Measurements from ENCODE around the gene MAG.

Gene MAG

DNA sequence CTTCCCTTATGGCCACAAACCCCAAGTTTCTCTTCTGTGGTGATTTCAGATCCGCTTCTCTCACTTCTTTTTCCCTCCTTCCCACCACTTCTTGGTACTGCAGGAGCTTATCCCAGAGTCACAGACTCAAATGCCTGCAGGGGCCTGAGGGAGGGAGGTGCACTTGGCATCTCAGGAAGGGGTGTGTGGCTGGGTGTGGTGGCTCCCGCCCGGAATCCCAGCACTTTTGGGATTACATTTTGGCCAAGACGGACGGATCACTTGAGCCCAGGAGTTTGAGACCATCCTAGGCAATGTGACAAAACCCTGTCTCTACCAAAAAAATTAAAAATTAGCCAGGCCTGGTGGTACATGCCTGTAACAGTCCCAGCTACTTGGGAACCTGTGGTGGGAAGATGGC is 17.6 kb upstream of the MAG start:
- no peak overlapping the region for H2AK5ac ChIP-seq (ENCODE audit: low read length, severe bottlenecking)
- H3K18ac ChIP-seq (ENCODE audit: low read depth in 1 of 2, low read length in 2 of 2) = no peak overlapping the region
- no peak overlapping the region for H3K27ac ChIP-seq (ENCODE audit: low read length, poor library complexity, severe bottlenecking)
- H2BK15ac ChIP-seq (ENCODE audit: low read depth, poor library complexity, severe bottlenecking) = no peak overlapping the region
- no peak overlapping the region for H3K4me2 ChIP-seq (ENCODE audit: low read length, poor library complexity, severe bottlenecking)
- no peak overlapping the region for H4K8ac ChIP-seq (ENCODE audit: low read length)
- H3K36me3 ChIP-seq (ENCODE audit: control insufficient read depth in 1 of 2, insufficient read depth in 2 of 2, low read depth in 1 of 2, low read length in 2 of 2) = peaks cover 77 to 81% of the 10 kb centered on the region in 2 experiments
- no peaks in the 10 kb centered on the region for H3K9me3 ChIP-seq (ENCODE audit: control insufficient read depth, low read length)
- no peak overlapping the region for H2BK120ac ChIP-seq (ENCODE audit: low read depth, low read length)
- no peak overlapping the region for H2BK5ac ChIP-seq (ENCODE audit: low read depth, low read length, poor library complexity, severe bottlenecking)
- no peak overlapping the region for H3K23ac ChIP-seq (ENCODE audit: low read length in 2 of 2)
- no peak for DNase-seq
- WGBS = 100% methylated on average over 2 of the region's 5 CpGs
- no peak overlapping the region for H4K91ac ChIP-seq (ENCODE audit: low read length)
- peaks cover 14% of the 10 kb centered on the region for H3K4me1 ChIP-seq (ENCODE audit: control insufficient read depth, insufficient read depth, low read depth, low read length)
- no peak overlapping the region for H3K4ac ChIP-seq (ENCODE audit: low read depth in 1 of 2, low read length in 2 of 2)
- H3K79me1 ChIP-seq (replicated peaks; ENCODE audit: low read length, poor library complexity, severe bottlenecking) = peaks cover 54% of the 10 kb centered on the region
- H3K27me3 ChIP-seq (ENCODE audit: control insufficient read depth in 1 of 2, insufficient read depth in 1 of 2, low read length in 2 of 2) = no peaks in the 10 kb centered on the region
- H3K9ac ChIP-seq (ENCODE audit: low read length) = no peak overlapping the region
- H2AFZ ChIP-seq (ENCODE audit: low read depth, low read length) = no peak overlapping the region
- no peak overlapping the region for H2BK12ac ChIP-seq (ENCODE audit: low read length in 2 of 2)
- no peak overlapping the region for H3K14ac ChIP-seq (ENCODE audit: low read length in 2 of 2)
- H3K4me3 ChIP-seq (ENCODE audit: insufficient read depth in 1 of 2, low read depth in 1 of 2, low read length in 2 of 2) = no peak overlapping the region

DNA sequence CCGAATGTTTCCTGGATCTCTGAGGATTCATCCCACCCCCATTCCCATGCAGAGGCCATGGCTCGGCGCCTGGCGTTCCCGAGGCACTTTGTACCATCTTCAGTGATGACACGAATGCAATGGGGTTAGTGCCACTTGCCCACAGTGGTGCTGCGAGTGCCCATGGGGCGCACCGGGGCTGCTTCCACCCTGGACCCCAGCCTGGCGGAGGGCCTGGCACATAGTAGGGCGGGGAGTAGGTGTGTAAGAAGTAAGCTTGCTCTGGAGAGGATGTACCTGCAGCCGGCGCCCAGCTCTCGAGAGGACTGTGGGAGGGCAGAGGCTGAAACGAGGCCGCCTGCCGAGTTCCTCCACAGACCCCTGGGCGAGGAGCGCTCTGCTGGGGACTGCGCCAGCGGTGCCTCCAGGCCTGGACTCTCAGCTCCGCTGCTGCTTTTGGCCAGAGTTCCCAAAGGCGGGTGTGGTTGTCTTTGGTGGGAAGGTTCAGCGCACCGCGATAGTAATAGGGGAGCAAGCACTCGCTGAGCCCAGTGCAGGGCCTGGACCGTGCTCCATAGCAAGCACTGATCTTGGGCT is 15.2 kb upstream of the MAG start:
- Histone ChIP-seq H3K4ac (ENCODE audit: low read depth in 1 of 2, low read length in 2 of 2) (no peak overlapping the region), H2BK12ac (ENCODE audit: low read length in 2 of 2) (no peak overlapping the region), H2AK5ac (ENCODE audit: low read length, severe bottlenecking) (no peak overlapping the region), H3K23ac (ENCODE audit: low read length in 2 of 2) (no peak overlapping the region), H4K91ac (ENCODE audit: low read length) (no peak overlapping the region), H3K9me3 (ENCODE audit: control insufficient read depth, low read length) (no peaks in the 10 kb centered on the region), H3K36me3 (ENCODE audit: control insufficient read depth in 1 of 2, insufficient read depth in 2 of 2, low read depth in 1 of 2, low read length in 2 of 2) (peaks cover 60 to 71% of the 10 kb centered on the region in 2 experiments), H3K27me3 (ENCODE audit: control insufficient read depth in 1 of 2, insufficient read depth in 1 of 2, low read length in 2 of 2) (peaks cover 1 to 7% of the 10 kb centered on the region in 2 experiments), H3K4me1 (ENCODE audit: control insufficient read depth, insufficient read depth, low read depth, low read length) (peaks cover 6% of the 10 kb centered on the region), H3K79me1 (replicated peaks; ENCODE audit: low read length, poor library complexity, severe bottlenecking) (peaks cover 35% of the 10 kb centered on the region), H2BK5ac (ENCODE audit: low read depth, low read length, poor library complexity, severe bottlenecking) (no peak overlapping the region), H2AFZ (ENCODE audit: low read depth, low read length) (no peak overlapping the region), H2BK15ac (ENCODE audit: low read depth, poor library complexity, severe bottlenecking) (no peak overlapping the region), H2BK120ac (ENCODE audit: low read depth, low read length) (no peak overlapping the region), H3K14ac (ENCODE audit: low read length in 2 of 2) (no peak overlapping the region), H3K4me3 (ENCODE audit: insufficient read depth in 1 of 2, low read depth in 1 of 2, low read length in 2 of 2) (no peak overlapping the region), H3K4me2 (ENCODE audit: low read length, poor library complexity, severe bottlenecking) (no peak overlapping the region), H3K18ac (ENCODE audit: low read depth in 1 of 2, low read length in 2 of 2) (no peak overlapping the region), H3K9ac (ENCODE audit: low read length) (no peak overlapping the region), H3K27ac (ENCODE audit: low read length, poor library complexity, severe bottlenecking) (no peak overlapping the region), H4K8ac (ENCODE audit: low read length) (no peak overlapping the region)
- 95% methylated on average over 28 of the region's 28 CpGs for WGBS
- DNase-seq = no peak

GRCh38 chr19:35278578-35279284 is 13.2 kb upstream of the MAG start:
- Histone ChIP-seq H2BK12ac (ENCODE audit: low read length in 2 of 2) (no peak overlapping the region), H3K4ac (ENCODE audit: low read depth in 1 of 2, low read length in 2 of 2) (no peak overlapping the region), H3K4me1 (ENCODE audit: control insufficient read depth, insufficient read depth, low read depth, low read length) (peaks cover 2% of the 10 kb centered on the region), H2BK15ac (ENCODE audit: low read depth, poor library complexity, severe bottlenecking) (no peak overlapping the region), H3K9me3 (ENCODE audit: control insufficient read depth, low read length) (no peaks in the 10 kb centered on the region), H3K36me3 (ENCODE audit: control insufficient read depth in 1 of 2, insufficient read depth in 2 of 2, low read depth in 1 of 2, low read length in 2 of 2) (peaks cover 41 to 51% of the 10 kb centered on the region in 2 experiments), H3K79me1 (replicated peaks; ENCODE audit: low read length, poor library complexity, severe bottlenecking) (peaks cover 21% of the 10 kb centered on the region), H3K27ac (ENCODE audit: low read length, poor library complexity, severe bottlenecking) (no peak overlapping the region), H2BK120ac (ENCODE audit: low read depth, low read length) (no peak overlapping the region), H3K23ac (ENCODE audit: low read length in 2 of 2) (no peak overlapping the region), H3K14ac (ENCODE audit: low read length in 2 of 2) (no peak overlapping the region), H3K4me3 (ENCODE audit: insufficient read depth in 1 of 2, low read depth in 1 of 2, low read length in 2 of 2) (no peak overlapping the region), H2AFZ (ENCODE audit: low read depth, low read length) (no peak overlapping the region), H3K9ac (ENCODE audit: low read length) (no peak overlapping the region), H2AK5ac (ENCODE audit: low read length, severe bottlenecking) (no peak overlapping the region), H3K27me3 (ENCODE audit: control insufficient read depth in 1 of 2, insufficient read depth in 1 of 2, low read length in 2 of 2) (peaks cover 15 to 25% of the 10 kb centered on the region in 2 experiments), H3K18ac (ENCODE audit: low read depth in 1 of 2, low read length in 2 of 2) (no peak overlapping the region), H4K8ac (ENCODE audit: low read length) (no peak overlapping the region), H2BK5ac (ENCODE audit: low read depth, low read length, poor library complexity, severe bottlenecking) (no peak overlapping the region), H3K4me2 (ENCODE audit: low read length, poor library complexity, severe bottlenecking) (no peak overlapping the region), H4K91ac (ENCODE audit: low read length) (no peak overlapping the region)
- 93% methylated on average over 40 of the region's 45 CpGs for WGBS
- DNase-seq = no peak

DNA sequence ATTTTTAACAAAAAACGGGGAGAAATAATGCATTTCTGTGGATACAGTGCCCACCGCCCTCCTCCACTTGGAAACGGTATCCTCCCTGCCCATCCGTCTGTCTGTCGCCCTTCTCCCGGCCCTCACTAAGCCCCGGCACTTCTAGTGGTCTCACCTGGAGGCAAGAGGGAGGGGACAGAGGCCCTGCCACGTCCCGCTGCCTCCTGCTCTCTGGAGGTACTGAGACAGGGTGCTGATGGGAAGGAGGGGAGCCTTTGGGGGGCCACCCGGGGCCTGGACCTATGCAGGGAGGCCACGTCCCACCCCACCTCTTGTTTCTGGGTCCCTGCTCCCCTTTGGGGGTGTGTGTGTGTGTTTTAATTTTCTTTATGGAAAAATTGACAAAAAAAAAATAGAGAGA is 12.6 kb upstream of the MAG start:
- H2BK15ac ChIP-seq (ENCODE audit: low read depth, poor library complexity, severe bottlenecking) = no peak overlapping the region
- peaks cover 19% of the 10 kb centered on the region for H3K79me1 ChIP-seq (replicated peaks; ENCODE audit: low read length, poor library complexity, severe bottlenecking)
- no peak overlapping the region for H3K4me2 ChIP-seq (ENCODE audit: low read length, poor library complexity, severe bottlenecking)
- H3K27me3 ChIP-seq (ENCODE audit: control insufficient read depth in 1 of 2, insufficient read depth in 1 of 2, low read length in 2 of 2) = peaks cover 15 to 25% of the 10 kb centered on the region in 2 experiments
- H4K91ac ChIP-seq (ENCODE audit: low read length) = no peak overlapping the region
- no peak overlapping the region for H2BK5ac ChIP-seq (ENCODE audit: low read depth, low read length, poor library complexity, severe bottlenecking)
- peaks cover 35 to 45% of the 10 kb centered on the region in 2 experiments for H3K36me3 ChIP-seq (ENCODE audit: control insufficient read depth in 1 of 2, insufficient read depth in 2 of 2, low read depth in 1 of 2, low read length in 2 of 2)
- peaks cover 2% of the 10 kb centered on the region for H3K4me1 ChIP-seq (ENCODE audit: control insufficient read depth, insufficient read depth, low read depth, low read length)
- H3K23ac ChIP-seq (ENCODE audit: low read length in 2 of 2) = no peak overlapping the region
- no peak overlapping the region for H2AK5ac ChIP-seq (ENCODE audit: low read length, severe bottlenecking)
- DNase-seq = no peak
- WGBS = 87% methylated on average over 11 of the region's 11 CpGs
- H3K18ac ChIP-seq (ENCODE audit: low read depth in 1 of 2, low read length in 2 of 2) = no peak overlapping the region
- H3K9ac ChIP-seq (ENCODE audit: low read length) = no peak overlapping the region
- H3K9me3 ChIP-seq (ENCODE audit: control insufficient read depth, low read length) = no peaks in the 10 kb centered on the region
- H2BK120ac ChIP-seq (ENCODE audit: low read depth, low read length) = no peak overlapping the region
- H3K4me3 ChIP-seq (ENCODE audit: insufficient read depth in 1 of 2, low read depth in 1 of 2, low read length in 2 of 2) = no peak overlapping the region
- H3K14ac ChIP-seq (ENCODE audit: low read length in 2 of 2) = no peak overlapping the region
- no peak overlapping the region for H2AFZ ChIP-seq (ENCODE audit: low read depth, low read length)
- H3K4ac ChIP-seq (ENCODE audit: low read depth in 1 of 2, low read length in 2 of 2) = no peak overlapping the region
- no peak overlapping the region for H3K27ac ChIP-seq (ENCODE audit: low read length, poor library complexity, severe bottlenecking)
- no peak overlapping the region for H2BK12ac ChIP-seq (ENCODE audit: low read length in 2 of 2)
- H4K8ac ChIP-seq (ENCODE audit: low read length) = no peak overlapping the region

All from mesenchymal stem cell (in vitro differentiated cells and primary cell).